GM12878 (cell line): ENCODE results near the gene CACNA2D4. TPM values are rescaled to one million over a fixed set of nuclear protein-coding genes. Genes with fewer than 3 reads are reported as not detected.

Source experiments
- ATAC-seq: fragments of 200-7000 bp; cut with Tn5 transposase; 3 replicates; pipeline ENCODE4 v1.9.1; 2020; ENCODE audit warnings: mild to moderate bottlenecking, moderate library complexity
- BruUV-seq: library from RNA; stranded (reverse); fragments of 400-500 nt; replicated peaks from 2 replicates; lab custom pipeline; 2021; lab: Mats Ljungman, UMichigan
- CTCF ChIA-PET: fragments of 300-600 bp; sonication (Branson Sonifier 250); formaldehyde crosslinking; extraction: SDS; loops from one replicate; lab custom pipeline; 2021; ENCODE audit warnings: inconsistent platforms; lab: Yijun Ruan, JAX
- POLR2A ChIA-PET: fragments of 350-600 bp; formaldehyde crosslinking; extraction: SDS; loops from one replicate; lab custom pipeline; 2021; ENCODE audit warnings: inconsistent platforms; lab: Charles Lee
- RAD21 ChIA-PET: fragments of 300-600 bp; sonication (Branson Sonifier 250); formaldehyde crosslinking; loops from one replicate; lab custom pipeline; 2023; ENCODE audit warnings: antibody characterized with exemption; ENCODE audit not compliant: unreplicated experiment; lab: Charles Lee
- SMC1A ChIA-PET: fragments of 300-600 bp; sonication (Branson Sonifier 250); formaldehyde crosslinking; loops from one replicate; lab custom pipeline; 2023; ENCODE audit not compliant: unreplicated experiment, uncharacterized antibody; lab: Charles Lee
- DNase-seq: peaks from one replicate; pipeline ENCODE4 v3.0.0-alpha.2; 2011; ENCODE audit warnings: low read depth, low spot score
- FAIRE-seq: peaks from 3 replicates; lab custom pipeline; 2011; peaks lifted over from hg19 to GRCh38; lab: Jason Lieb, UNC
- H2AFZ ChIP-seq: 2 replicates; pipeline ENCODE4 v1.6.0; 2011; ENCODE audit warnings: low read depth, low read length, control low read depth; ENCODE audit not compliant: control insufficient read depth
- H3K27ac ChIP-seq: 2 replicates; pipeline ENCODE4 v1.5.1; 2011; ENCODE audit warnings: control low read depth; ENCODE audit not compliant: control insufficient read depth, insufficient read depth
- H3K27me3 ChIP-seq, 2 experiments: replicated peaks in 1 of 2; 2 replicates each; pipeline versions ENCODE4 v1.6.0 to v1.6.1; 2011; ENCODE audit warnings: low read length in 1 of 2; ENCODE audit not compliant: control insufficient read depth in 2 of 2, insufficient read depth in 2 of 2
- H3K36me3 ChIP-seq, 2 experiments: 2 replicates each; pipeline ENCODE4 v1.5.1; 2011; ENCODE audit warnings: low read length in 1 of 2; ENCODE audit not compliant: control insufficient read depth in 2 of 2, insufficient read depth in 2 of 2
- H3K4me1 ChIP-seq: 2 replicates; pipeline ENCODE4 v1.6.1; 2011; ENCODE audit warnings: mild to moderate bottlenecking, low read length, moderate library complexity, mixed read lengths; ENCODE audit not compliant: control insufficient read depth, insufficient read depth
- H3K4me2 ChIP-seq: 2 replicates; pipeline ENCODE4 v1.6.0; 2011; ENCODE audit warnings: control low read depth; ENCODE audit not compliant: control insufficient read depth, insufficient read depth
- H3K4me3 ChIP-seq: fragments of 200-600 bp; sonication (generic); 2 replicates; pipeline ENCODE4 v1.5.1; 2016
- H3K79me2 ChIP-seq: 2 replicates; pipeline ENCODE4 v1.6.0; 2011; ENCODE audit warnings: low read length; ENCODE audit not compliant: control insufficient read depth, insufficient read depth
- H3K9ac ChIP-seq: 2 replicates; pipeline ENCODE4 v1.8.0; 2011; ENCODE audit warnings: low read length, control low read depth, mixed read lengths; ENCODE audit not compliant: control insufficient read depth, insufficient read depth
- H3K9me3 ChIP-seq: replicated peaks from 3 replicates; pipeline ENCODE4 v1.5.1; 2011; ENCODE audit warnings: mild to moderate bottlenecking, low read length; ENCODE audit not compliant: control insufficient read depth, insufficient read depth
- H4K20me1 ChIP-seq: 2 replicates; pipeline ENCODE4 v1.6.0; 2011; ENCODE audit not compliant: control insufficient read depth, insufficient read depth
- LARP7 ChIP-seq: fragments of 450-650 bp; IDR thresholded peaks from 2 replicates; pipeline ENCODE4 v1.6.1; 2017; ENCODE audit warnings: mild to moderate bottlenecking
- MEF2B ChIP-seq: fragments of 450-650 bp; IDR thresholded peaks from 2 replicates; pipeline ENCODE4 v1.6.1; 2018; ENCODE audit warnings: mild to moderate bottlenecking, moderate library complexity; ENCODE audit not compliant: partially characterized antibody, poor library complexity, severe bottlenecking
- RELA ChIP-seq: fragments of 450-650 bp; IDR thresholded peaks from 2 replicates; pipeline ENCODE4 v1.8.0; 2014; ENCODE audit warnings: borderline replicate concordance; ENCODE audit not compliant: partially characterized antibody
- SREBF2 ChIP-seq: IDR thresholded peaks from 2 replicates; pipeline ENCODE4 v1.6.1; 2012; ENCODE audit warnings: mild to moderate bottlenecking, low read length
- ZBED1 ChIP-seq: IDR thresholded peaks from 2 replicates; pipeline ENCODE4 v1.6.1; 2016; ENCODE audit warnings: borderline replicate concordance
- ZNF622 ChIP-seq: fragments of 450-650 bp; IDR thresholded peaks from 2 replicates; pipeline ENCODE4 v1.6.1; 2017; ENCODE audit warnings: mild to moderate bottlenecking, inconsistent platforms
- WGBS: methylation state at CpG from one replicate; pipeline ENCODE4 v1.1.6; 2016; ENCODE audit warnings: low lambda C conversion rate; ENCODE audit not compliant: insufficient replicate concordance, insufficient coverage; ENCODE audit errors: missing lambda C conversion rate; 5-methylcytosine and 5-hydroxymethylcytosine counted together
- in situ Hi-C: fragments of 300-500 bp; cut with MboI; formaldehyde crosslinking; loops from 9 replicates; pipeline ENCODE4 v1.14.3; 2018; ENCODE audit warnings: mixed read lengths
- intact Hi-C: fragments of 100-400 bp; cut with micrococcal nuclease; formaldehyde crosslinking; loops from one replicate; pipeline ENCODE4 v1.14.2; 2022; ENCODE audit not compliant: unreplicated experiment
- polyA plus RNA-seq, 11 experiments: library from polyadenylated mRNA; depleted of rRNA in 4 of 11; unstranded in 6 of 11; stranded (reverse) in 5 of 11; fragments of >200 nt; fragmentation: Nextera tagmentation in 4 of 11; fragmentation: Illumina TruSeq in 1 of 11; extraction: Ambion mirVana in 4 of 11; extraction: Trizol in 1 of 11; gene quantifications; 1 replicate in 1 of 11; 2 replicates in 10 of 11; pipeline versions ENCODE4 v1.2.1 to v1.2.3, GENCODE V29; 2011 to 2016; ENCODE audit warnings: inconsistent platforms in 2 of 11, missing spikeins in 2 of 11, low read depth in 1 of 11
- total RNA-seq, 4 experiments: library from RNA; depleted of rRNA in 3 of 4; stranded (reverse); fragments of >200 nt in 3 of 4; fragmentation: Illumina TruSeq in 1 of 4; extraction: Trizol in 1 of 4; gene quantifications; 2 replicates each; pipeline versions ENCODE4 v1.2.1 to v1.2.3, GENCODE V29; 2013 to 2021
- TF ChIP-seq, protein P1 (sequence below): IDR thresholded peaks from 2 replicates; pipeline ENCODE4 v1.6.1; 2012; ENCODE audit warnings: mild to moderate bottlenecking, low read depth, low read length
- TF ChIP-seq, protein P2 (sequence below): IDR thresholded peaks from 2 replicates; pipeline ENCODE4 v1.6.1; 2011; ENCODE audit warnings: mild to moderate bottlenecking, low read depth, low read length, moderate library complexity; ENCODE audit not compliant: insufficient replicate concordance
- TF ChIP-seq, protein P3 (sequence below): fragments of 450-650 bp; IDR thresholded peaks from 2 replicates; pipeline ENCODE4 v1.6.1; 2017; ENCODE audit warnings: borderline replicate concordance
- TF ChIP-seq, protein P4 (sequence below): fragments of 450-650 bp; IDR thresholded peaks from 2 replicates; pipeline ENCODE4 v1.6.1; 2016; ENCODE audit warnings: mild to moderate bottlenecking

CACNA2D4 gene
- total and polyA plus RNA-seq, 10 of the 15 experiments (the other 5 are each of a cell fraction or from before 2014, with no cell fraction given) = 0.03 to 1.0 (median 0.65) TPM

DNA sequence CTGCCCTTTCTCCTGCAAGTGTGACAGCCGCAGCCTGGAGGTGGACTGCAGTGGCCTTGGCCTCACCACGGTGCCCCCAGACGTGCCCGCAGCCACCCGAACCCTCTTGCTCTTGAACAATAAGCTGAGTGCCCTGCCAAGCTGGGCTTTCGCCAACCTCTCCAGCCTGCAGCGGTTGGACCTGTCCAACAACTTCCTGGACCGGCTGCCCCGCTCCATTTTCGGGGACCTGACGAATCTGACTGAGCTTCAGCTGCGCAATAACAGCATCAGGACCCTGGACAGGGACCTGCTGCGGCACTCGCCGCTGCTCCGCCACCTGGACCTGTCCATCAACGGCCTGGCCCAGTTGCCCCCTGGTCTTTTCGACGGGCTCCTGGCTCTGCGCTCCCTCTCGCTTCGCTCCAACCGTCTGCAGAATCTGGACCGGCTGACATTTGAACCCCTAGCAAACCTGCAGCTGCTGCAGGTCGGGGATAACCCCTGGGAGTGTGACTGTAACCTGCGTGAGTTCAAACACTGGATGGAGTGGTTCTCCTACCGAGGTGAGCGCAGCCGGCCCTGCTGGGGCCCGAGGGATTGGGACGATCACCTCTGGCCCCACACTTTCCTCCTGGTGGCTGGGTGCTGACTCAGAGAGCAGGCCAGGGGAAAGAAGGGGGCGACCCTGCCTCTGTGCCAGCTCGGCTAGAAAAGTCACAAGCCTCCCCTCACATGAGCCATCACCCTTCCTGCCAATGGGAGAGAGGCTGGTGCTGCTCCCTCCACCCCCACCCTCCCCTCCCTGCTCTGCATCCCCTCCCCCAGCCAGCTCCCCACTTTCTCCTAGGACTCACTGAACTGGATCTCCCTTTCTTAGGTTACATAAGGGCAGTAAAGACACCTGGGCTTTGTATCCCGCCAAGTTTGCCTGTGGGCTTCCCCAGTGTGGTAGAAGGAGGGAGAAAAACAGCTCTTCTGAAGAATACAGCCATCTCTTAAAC, 87.2 kb downstream of the CACNA2D4 start:
- Histone ChIP-seq H3K9me3 (no peaks in the 10 kb centered on the region), H3K4me3 (no peak overlapping the region), H3K27ac (no peak overlapping the region), H3K79me2 (no peaks in the 10 kb centered on the region), H3K4me1 (no peaks in the 10 kb centered on the region), H3K4me2 (no peak overlapping the region), H3K9ac (no peak overlapping the region), H3K27me3 (peaks cover 2 to 4% of the 10 kb centered on the region in 2 experiments; a peak in 3 of 4 replicates), H3K36me3 (no peaks in the 10 kb centered on the region)
- CTCF ChIA-PET = interaction anchor here (1.4 kb wide), 1 partner anchor 109 kb away, joined by 6 read pairs; no protein-coding TSS in a partner anchor
- POLR2A ChIA-PET = no interaction called here
- no TSS peak for BruUV-seq
- RAD21 ChIA-PET = no interaction called here
- TF ChIP-seq SREBF2 (no peak), RELA (no peak), ZNF622 (no peak), LARP7 (no peak), MEF2B (no peak), ZBED1 (no peak)
- TF ChIP-seq, protein P1, sequence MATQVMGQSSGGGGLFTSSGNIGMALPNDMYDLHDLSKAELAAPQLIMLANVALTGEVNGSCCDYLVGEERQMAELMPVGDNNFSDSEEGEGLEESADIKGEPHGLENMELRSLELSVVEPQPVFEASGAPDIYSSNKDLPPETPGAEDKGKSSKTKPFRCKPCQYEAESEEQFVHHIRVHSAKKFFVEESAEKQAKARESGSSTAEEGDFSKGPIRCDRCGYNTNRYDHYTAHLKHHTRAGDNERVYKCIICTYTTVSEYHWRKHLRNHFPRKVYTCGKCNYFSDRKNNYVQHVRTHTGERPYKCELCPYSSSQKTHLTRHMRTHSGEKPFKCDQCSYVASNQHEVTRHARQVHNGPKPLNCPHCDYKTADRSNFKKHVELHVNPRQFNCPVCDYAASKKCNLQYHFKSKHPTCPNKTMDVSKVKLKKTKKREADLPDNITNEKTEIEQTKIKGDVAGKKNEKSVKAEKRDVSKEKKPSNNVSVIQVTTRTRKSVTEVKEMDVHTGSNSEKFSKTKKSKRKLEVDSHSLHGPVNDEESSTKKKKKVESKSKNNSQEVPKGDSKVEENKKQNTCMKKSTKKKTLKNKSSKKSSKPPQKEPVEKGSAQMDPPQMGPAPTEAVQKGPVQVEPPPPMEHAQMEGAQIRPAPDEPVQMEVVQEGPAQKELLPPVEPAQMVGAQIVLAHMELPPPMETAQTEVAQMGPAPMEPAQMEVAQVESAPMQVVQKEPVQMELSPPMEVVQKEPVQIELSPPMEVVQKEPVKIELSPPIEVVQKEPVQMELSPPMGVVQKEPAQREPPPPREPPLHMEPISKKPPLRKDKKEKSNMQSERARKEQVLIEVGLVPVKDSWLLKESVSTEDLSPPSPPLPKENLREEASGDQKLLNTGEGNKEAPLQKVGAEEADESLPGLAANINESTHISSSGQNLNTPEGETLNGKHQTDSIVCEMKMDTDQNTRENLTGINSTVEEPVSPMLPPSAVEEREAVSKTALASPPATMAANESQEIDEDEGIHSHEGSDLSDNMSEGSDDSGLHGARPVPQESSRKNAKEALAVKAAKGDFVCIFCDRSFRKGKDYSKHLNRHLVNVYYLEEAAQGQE = peak; percentile 88
- TF ChIP-seq, protein P2, sequence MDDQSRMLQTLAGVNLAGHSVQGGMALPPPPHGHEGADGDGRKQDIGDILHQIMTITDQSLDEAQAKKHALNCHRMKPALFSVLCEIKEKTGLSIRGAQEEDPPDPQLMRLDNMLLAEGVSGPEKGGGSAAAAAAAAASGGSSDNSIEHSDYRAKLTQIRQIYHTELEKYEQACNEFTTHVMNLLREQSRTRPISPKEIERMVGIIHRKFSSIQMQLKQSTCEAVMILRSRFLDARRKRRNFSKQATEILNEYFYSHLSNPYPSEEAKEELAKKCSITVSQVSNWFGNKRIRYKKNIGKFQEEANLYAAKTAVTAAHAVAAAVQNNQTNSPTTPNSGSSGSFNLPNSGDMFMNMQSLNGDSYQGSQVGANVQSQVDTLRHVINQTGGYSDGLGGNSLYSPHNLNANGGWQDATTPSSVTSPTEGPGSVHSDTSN = peak; percentile 56
- TF ChIP-seq, protein P3, sequence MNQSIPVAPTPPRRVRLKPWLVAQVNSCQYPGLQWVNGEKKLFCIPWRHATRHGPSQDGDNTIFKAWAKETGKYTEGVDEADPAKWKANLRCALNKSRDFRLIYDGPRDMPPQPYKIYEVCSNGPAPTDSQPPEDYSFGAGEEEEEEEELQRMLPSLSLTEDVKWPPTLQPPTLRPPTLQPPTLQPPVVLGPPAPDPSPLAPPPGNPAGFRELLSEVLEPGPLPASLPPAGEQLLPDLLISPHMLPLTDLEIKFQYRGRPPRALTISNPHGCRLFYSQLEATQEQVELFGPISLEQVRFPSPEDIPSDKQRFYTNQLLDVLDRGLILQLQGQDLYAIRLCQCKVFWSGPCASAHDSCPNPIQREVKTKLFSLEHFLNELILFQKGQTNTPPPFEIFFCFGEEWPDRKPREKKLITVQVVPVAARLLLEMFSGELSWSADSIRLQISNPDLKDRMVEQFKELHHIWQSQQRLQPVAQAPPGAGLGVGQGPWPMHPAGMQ = no peak
- TF ChIP-seq, protein P4, sequence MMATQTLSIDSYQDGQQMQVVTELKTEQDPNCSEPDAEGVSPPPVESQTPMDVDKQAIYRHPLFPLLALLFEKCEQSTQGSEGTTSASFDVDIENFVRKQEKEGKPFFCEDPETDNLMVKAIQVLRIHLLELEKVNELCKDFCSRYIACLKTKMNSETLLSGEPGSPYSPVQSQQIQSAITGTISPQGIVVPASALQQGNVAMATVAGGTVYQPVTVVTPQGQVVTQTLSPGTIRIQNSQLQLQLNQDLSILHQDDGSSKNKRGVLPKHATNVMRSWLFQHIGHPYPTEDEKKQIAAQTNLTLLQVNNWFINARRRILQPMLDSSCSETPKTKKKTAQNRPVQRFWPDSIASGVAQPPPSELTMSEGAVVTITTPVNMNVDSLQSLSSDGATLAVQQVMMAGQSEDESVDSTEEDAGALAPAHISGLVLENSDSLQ = peak; percentile 71
- TF ChIP-seq, all 136 proteins: peak for 3
- Histone ChIP-seq H4K20me1 (no peaks in the 10 kb centered on the region), H2AFZ (no peak overlapping the region)
- SMC1A ChIA-PET = interaction anchor here (1.1 kb wide), 1 partner anchor 203 kb away, joined by 3 read pairs; no protein-coding TSS in a partner anchor
- in situ Hi-C loops (no loop called here), intact Hi-C loops (no loop called here)
- DNase-seq (no peak), FAIRE-seq (no peak), ATAC-seq (peak; percentile 59)
- 36% methylated on average over 33 of the region's 34 CpGs for WGBS
